GM19452 (cell line): ENCODE data around the gene FBF1.
A peak's percentile ranks its signal among the peaks of the same experiment; 100 is the strongest.
"Not testable (repeated sequence)": the region's sequence is repeated elsewhere in the genome, so short reads cannot be mapped to it uniquely, and the experiment has no call there.

Source experiments
- ATAC-seq: cut with Tn5 transposase; IDR thresholded peaks from one replicate; pipeline ENCODE4 v1.9.1; 2021; ENCODE audit not compliant: unreplicated experiment

FBF1 gene

GRCh38 chr17:75876938-75877751 is 63.7 kb downstream of the FBF1 start:
- ATAC-seq = no peak

GRCh38 chr17:75876190-75876937 is 64.5 kb downstream of the FBF1 start:
- ATAC-seq = no peak

GRCh38 chr17:75875940-75876189 is 65.0 kb downstream of the FBF1 start:
- ATAC-seq = no peak

GRCh38 chr17:75875182-75875939 is 65.5 kb downstream of the FBF1 start:
- ATAC-seq = no peak

- no peak for ATAC-seq
Observed at GRCh38 chr17:75874323-75875181, 66.3 kb downstream of the FBF1 start.

- ATAC-seq = no peak
Observed at GRCh38 chr17:75873587-75874322, 67.1 kb downstream of the FBF1 start.

- ATAC-seq = no peak
Observed at GRCh38 chr17:75872434-75873351, 68.1 kb downstream of the FBF1 start.

- ATAC-seq = not testable (repeated sequence)
Observed at GRCh38 chr17:75870228-75870627, 70.6 kb downstream of the FBF1 start.

- ATAC-seq = no peak
Observed at GRCh38 chr17:75869282-75870141, 71.3 kb downstream of the FBF1 start.

- not testable (repeated sequence) for ATAC-seq
Observed at GRCh38 chr17:75868730-75869281, 72.0 kb downstream of the FBF1 start.

GRCh38 chr17:75865404-75866188 is 75.2 kb downstream of the FBF1 start:
- not testable (repeated sequence) for ATAC-seq

GRCh38 chr17:75864887-75865286 is 76.0 kb downstream of the FBF1 start:
- peak; percentile 22 for ATAC-seq

- ATAC-seq = peak; percentile 74
Observed at GRCh38 chr17:75864448-75864871, 76.4 kb downstream of the FBF1 start.

- no peak for ATAC-seq
Observed at GRCh38 chr17:75861927-75862317, 78.9 kb downstream of the FBF1 start.
